ENCODE data around the gene WDFY1. TPM values are rescaled to one million over a fixed set of nuclear protein-coding genes. Genes with fewer than 3 reads are reported as not detected.

WDFY1 gene
- total RNA-seq: 10 to 100 TPM; 13.5 to 25.9 (median 17.1) TPM
- polyA plus RNA-seq: 1 to 10 TPM; 5.5 to 8.2 TPM

GRCh38 chr2:223944703-223945531, at the start of gene WDFY1:
WDFY1 (minus strand) TSS chr2:223945335; CDS start chr2:223945284, 51 bp downstream.
- Histone ChIP-seq H3K27me3 (no peaks in the 10 kb centered on the region), H3K9me3 (no peaks in the 10 kb centered on the region), H3K4me1 (peaks cover 0 to 9% (median 0%) of the 10 kb centered on the region in 3 donors), H3K4me3 (peak within 1 kb of the TSS; percentile 82 to 100 (median 98)), H3K27ac (peak within 1 kb of the TSS; percentile 81 to 91 (median 85)), H3K36me3 (no peaks in the 10 kb centered on the region)
- ATAC-seq (peak; percentile 94 to 97 (median 96)), DNase-seq (peak; percentile 86 to 95 (median 90)), FAIRE-seq (no peak)
- TF ChIP-seq CTCF (IDR thresholded peaks at IDR 0.05): no peak
- 1% methylated on average over 65 to 87 of the region's 87 CpGs for WGBS, 2 donors
- intact Hi-C loops (cut with DNase I): no loop called here

GRCh38 chr2:223994562-223995162, 49.5 kb upstream of the WDFY1 start:
- intact Hi-C loops (cut with DNase I): loop anchor here in 2 of 3 donors (5.0 kb wide), 1 partner anchor 288 kb away; no protein-coding TSS in a partner anchor
- Histone ChIP-seq H3K36me3 (no peaks in the 10 kb centered on the region), H3K27me3 (no peaks in the 10 kb centered on the region), H3K27ac (no peak overlapping the region), H3K9me3 (no peaks in the 10 kb centered on the region), H3K4me3 (no peak overlapping the region), H3K4me1 (peaks cover 0 to 4% (median 0%) of the 10 kb centered on the region in 3 donors)
- WGBS, 2 donors: 73 to 75% methylated on average over 4 of the region's 4 CpGs
- no peak for DNase-seq
- no peak for TF ChIP-seq CTCF (IDR thresholded peaks at IDR 0.05)
- FAIRE-seq: no peak
- no peak for ATAC-seq

GRCh38 chr2:223993634-223994232, 48.6 kb upstream of the WDFY1 start:
- intact Hi-C loops (cut with DNase I): loop anchor here in 2 of 3 donors (5.0 kb wide), 1 partner anchor 289 kb away; no protein-coding TSS in a partner anchor
- Histone ChIP-seq H3K9me3 (no peaks in the 10 kb centered on the region), H3K27me3 (no peaks in the 10 kb centered on the region), H3K4me1 (no peaks in the 10 kb centered on the region), H3K36me3 (no peaks in the 10 kb centered on the region), H3K27ac (no peak overlapping the region), H3K4me3 (no peak overlapping the region)
- DNase-seq (peak in 4 of 6 donors; percentile 28 to 65 (median 40)), ATAC-seq (peak; percentile 81 to 91 (median 86)), FAIRE-seq (peak; percentile 92)
- 25 to 26% methylated on average over 5 of the region's 5 CpGs for WGBS, 2 donors
- TF ChIP-seq CTCF (IDR thresholded peaks at IDR 0.05): peak; percentile 72 to 75 (median 74)

- Histone ChIP-seq H3K4me3 (no peak overlapping the region), H3K27me3 (no peaks in the 10 kb centered on the region), H3K9me3 (no peaks in the 10 kb centered on the region), H3K36me3 (no peaks in the 10 kb centered on the region), H3K4me1 (no peaks in the 10 kb centered on the region), H3K27ac (no peak overlapping the region)
- intact Hi-C loops (cut with DNase I): loop anchor here in 2 of 3 donors (5.0 kb wide), 1 partner anchor 291 kb away; no protein-coding TSS in a partner anchor
- DNase-seq (no peak), FAIRE-seq (no peak), ATAC-seq (no peak)
- TF ChIP-seq CTCF (IDR thresholded peaks at IDR 0.05): no peak
- WGBS, 2 donors: 85 to 89% methylated on average over 12 of the region's 12 CpGs
Measured at GRCh38 chr2:223991611-223992010, 46.5 kb upstream of the WDFY1 start.
